Esophagus squamous epithelium (tissue), 5 donors: ENCODE data around the gene SETBP1. TPM values are rescaled to one million over a fixed set of nuclear protein-coding genes. Genes with fewer than 3 reads are reported as not detected.
A peak's percentile ranks its signal among the peaks of the same experiment; 100 is the strongest.

Experiments
- DNase-seq: peaks from one replicate; lab custom pipeline; 2025; lab: John Stamatoyannopoulos, UW
- H3K27ac ChIP-seq, 4 donors: fragments of 200-600 bp; sonication (generic); one replicate each; pipeline ENCODE4 v1.5.1; 2016 to 2019; ENCODE audit warnings: mild to moderate bottlenecking in 1 of 4
- H3K27me3 ChIP-seq, 4 donors: fragments of 200-600 bp; sonication (generic); 1 replicate in 3 of 4; 2 replicates in 1 of 4; pipeline versions ENCODE4 v1.5.1 to v1.6.0; 2017 to 2021; ENCODE audit warnings: antibody characterized with exemption in 1 of 4
- H3K36me3 ChIP-seq, 3 donors: fragments of 200-600 bp; sonication (generic); one replicate each; pipeline ENCODE4 v1.5.1; 2016 to 2019
- H3K4me1 ChIP-seq, 3 donors: fragments of 200-600 bp; sonication (generic); one replicate each; pipeline ENCODE4 v1.5.1; 2017 to 2019
- H3K4me3 ChIP-seq, 4 donors: fragments of 200-600 bp; sonication (generic); 1 replicate in 3 of 4; 2 replicates in 1 of 4; pipeline ENCODE4 v1.5.1; 2016 to 2019; ENCODE audit warnings: mild to moderate bottlenecking in 2 of 4, moderate library complexity in 1 of 4
- H3K9me3 ChIP-seq, 3 donors: fragments of 200-600 bp; sonication (generic); one replicate each; pipeline ENCODE4 v1.5.1; 2016 to 2019
- CTCF ChIP-seq, 6 experiments: fragments of 450-650 bp in 4 of 6; fragments of 200-600 bp in 2 of 6; sonication (generic) in 2 of 6; IDR thresholded peaks; one replicate each; pipeline ENCODE4 v1.5.1; 2016 to 2019; ENCODE audit warnings: antibody characterized with exemption in 6 of 6, mild to moderate bottlenecking in 4 of 6, moderate library complexity in 4 of 6
- POLR2A ChIP-seq, 4 donors: fragments of 450-650 bp; IDR thresholded peaks; one replicate each; pipeline ENCODE4 v1.6.1; 2017; ENCODE audit warnings: antibody characterized with exemption in 4 of 4, mild to moderate bottlenecking in 4 of 4, moderate library complexity in 3 of 4
- WGBS, 2 donors: methylation state at CpG; one replicate each; pipeline ENCODE4 v1.1.5; 2018; 5-methylcytosine and 5-hydroxymethylcytosine counted together
- intact Hi-C: fragments of 100-400 bp; cut with DNase I; formaldehyde crosslinking; loops from one replicate; pipeline ENCODE4 v1.15.0; 2022
- total RNA-seq, 4 donors: library from RNA; depleted of rRNA; stranded (reverse); fragments of >200 nt; gene quantifications; one replicate each; pipeline ENCODE4 v1.1.0, GENCODE V29; 2016
- donor health status: DM: yes; HTN: yes; CAD: no.

SETBP1 gene
- total RNA-seq, 4 donors from 2014 or later = 2.6 to 18.5 (median 6.4) TPM

- Histone ChIP-seq H3K9me3 (no peaks in the 10 kb centered on the region), H3K4me3 (no peak overlapping the region), H3K27me3 (no peaks in the 10 kb centered on the region), H3K36me3 (no peaks in the 10 kb centered on the region), H3K27ac (peak overlapping the region; percentile 29 to 81 (median 56)), H3K4me1 (peaks cover 0 to 49% (median 6%) of the 10 kb centered on the region in 3 donors)
- 62 to 63% methylated on average over 4 of the region's 4 CpGs for WGBS, 2 donors
- intact Hi-C loops = no loop called here
- DNase-seq = no peak
- no peak for TF ChIP-seq POLR2A (IDR thresholded peaks at IDR 0.05)
- TF ChIP-seq CTCF (IDR thresholded peaks at IDR 0.05) = no peak
Observed at GRCh38 chr18:44638034-44638540, 42.6 kb upstream of the SETBP1 start.

GRCh38 chr18:44638811-44639210 is 41.9 kb upstream of the SETBP1 start:
- no peak for TF ChIP-seq CTCF (IDR thresholded peaks at IDR 0.05)
- TF ChIP-seq POLR2A (IDR thresholded peaks at IDR 0.05) = no peak
- Histone ChIP-seq H3K27ac (peak overlapping the region in 3 of 4 donors; percentile 48 to 81 (median 65)), H3K9me3 (no peaks in the 10 kb centered on the region), H3K36me3 (no peaks in the 10 kb centered on the region), H3K4me1 (peaks cover 0 to 52% (median 6%) of the 10 kb centered on the region in 3 donors), H3K4me3 (no peak overlapping the region), H3K27me3 (no peaks in the 10 kb centered on the region)
- no peak for DNase-seq
- WGBS, 2 donors = 75 to 91% methylated on average over 1 of the region's 1 CpG
- intact Hi-C loops = no loop called here

GRCh38 chr18:44643004-44643403 is 37.7 kb upstream of the SETBP1 start:
- no peak for DNase-seq
- intact Hi-C loops = no loop called here
- H3K27me3 ChIP-seq = no peaks in the 10 kb centered on the region
- no peaks in the 10 kb centered on the region for H3K9me3 ChIP-seq
- WGBS, 2 donors = 50 to 57% methylated on average over 3 of the region's 3 CpGs
- no peak overlapping the region for H3K4me3 ChIP-seq
- no peaks in the 10 kb centered on the region for H3K36me3 ChIP-seq
- TF ChIP-seq POLR2A (IDR thresholded peaks at IDR 0.05) (no peak), CTCF (IDR thresholded peaks at IDR 0.05) (no peak)
- H3K27ac ChIP-seq = no peak overlapping the region
- peaks cover 0 to 27% (median 0%) of the 10 kb centered on the region in 3 donors for H3K4me1 ChIP-seq

- H3K27me3 ChIP-seq = no peaks in the 10 kb centered on the region
- intact Hi-C loops = no loop called here
- TF ChIP-seq CTCF (IDR thresholded peaks at IDR 0.05) (no peak), POLR2A (IDR thresholded peaks at IDR 0.05) (no peak)
- H3K36me3 ChIP-seq = no peaks in the 10 kb centered on the region
- H3K27ac ChIP-seq = no peak overlapping the region
- WGBS, 2 donors = 32 to 47% methylated on average over 6 of the region's 6 CpGs
- DNase-seq = no peak
- no peaks in the 10 kb centered on the region for H3K9me3 ChIP-seq
- H3K4me3 ChIP-seq = no peak overlapping the region
- H3K4me1 ChIP-seq = peaks cover 0 to 12% (median 9%) of the 10 kb centered on the region in 3 donors
Observed at GRCh38 chr18:44651478-44651877, 29.2 kb upstream of the SETBP1 start.

GRCh38 chr18:44651918-44652572 is 28.6 kb upstream of the SETBP1 start:
- intact Hi-C loops = no loop called here
- Histone ChIP-seq H3K4me1 (peaks cover 0 to 12% (median 9%) of the 10 kb centered on the region in 3 donors), H3K9me3 (no peaks in the 10 kb centered on the region), H3K27me3 (no peaks in the 10 kb centered on the region), H3K4me3 (no peak overlapping the region), H3K27ac (no peak overlapping the region), H3K36me3 (no peaks in the 10 kb centered on the region)
- TF ChIP-seq POLR2A (IDR thresholded peaks at IDR 0.05) (no peak), CTCF (IDR thresholded peaks at IDR 0.05) (no peak)
- no peak for DNase-seq
- WGBS, 2 donors = 84 to 85% methylated on average over 6 of the region's 6 CpGs
